Loucy (cell line): ENCODE measurements around the gene GLP2R.

Experiments used
- H2AFZ ChIP-seq: fragments of 200-600 bp; sonication (generic); 2 replicates; pipeline ENCODE4 v1.6.0; 2016; ENCODE audit warnings: antibody characterized with exemption, mild to moderate bottlenecking, low read length, moderate library complexity
- H3F3A ChIP-seq: fragments of 200-600 bp; 2 replicates; pipeline ENCODE4 v1.6.0; 2016; ENCODE audit warnings: antibody characterized with exemption, low read depth, mild to moderate bottlenecking
- H3K27me3 ChIP-seq: fragments of 200-600 bp; sonication (generic); 2 replicates; pipeline ENCODE4 v1.6.1; 2014; ENCODE audit warnings: low read length, mild to moderate bottlenecking; ENCODE audit not compliant: insufficient read depth, poor library complexity, severe bottlenecking
- H3K36me3 ChIP-seq: fragments of 200-600 bp; sonication (generic); 2 replicates; pipeline ENCODE4 v1.6.1; 2016; ENCODE audit warnings: low read length; ENCODE audit not compliant: insufficient read depth
- H3K4me1 ChIP-seq: fragments of 200-600 bp; sonication (generic); 2 replicates; pipeline ENCODE4 v1.5.1; 2014; ENCODE audit warnings: low read length, mild to moderate bottlenecking; ENCODE audit not compliant: insufficient read depth, poor library complexity, severe bottlenecking
- H3K4me2 ChIP-seq: fragments of 200-600 bp; sonication (generic); 2 replicates; pipeline ENCODE4 v1.6.0; 2014; ENCODE audit warnings: antibody characterized with exemption, low read length, low read depth, mild to moderate bottlenecking; ENCODE audit not compliant: poor library complexity, severe bottlenecking
- H3K4me3 ChIP-seq: fragments of 200-600 bp; sonication (generic); 2 replicates; pipeline ENCODE4 v1.5.1; 2014; ENCODE audit warnings: low read length, mild to moderate bottlenecking, mixed read lengths; ENCODE audit not compliant: poor library complexity, severe bottlenecking
- H3K79me2 ChIP-seq: fragments of 200-600 bp; sonication (generic); 2 replicates; pipeline ENCODE4 v1.6.1; 2014; ENCODE audit warnings: low read length; ENCODE audit not compliant: insufficient read depth
- H3K9ac ChIP-seq: fragments of 200-600 bp; sonication (generic); 2 replicates; pipeline ENCODE4 v1.6.0; 2014; ENCODE audit warnings: mild to moderate bottlenecking, low read depth, low read length, moderate library complexity; ENCODE audit not compliant: poor library complexity, severe bottlenecking
- H3K9me2 ChIP-seq: fragments of 200-600 bp; sonication (generic); replicated peaks from 2 replicates; pipeline ENCODE4 v1.6.1; 2016; ENCODE audit warnings: low read depth, low read length, mixed read lengths
- H3K9me3 ChIP-seq: fragments of 200-600 bp; sonication (generic); 2 replicates; pipeline ENCODE4 v1.6.1; 2014; ENCODE audit warnings: mild to moderate bottlenecking, antibody characterized with exemption, low read length, low read depth; ENCODE audit not compliant: insufficient read depth
- H4K20me1 ChIP-seq: fragments of 200-600 bp; sonication (generic); 2 replicates; pipeline ENCODE4 v1.6.0; 2014; ENCODE audit warnings: antibody characterized with exemption, low read length, mild to moderate bottlenecking; ENCODE audit not compliant: insufficient read depth, poor library complexity, severe bottlenecking
- CTCF ChIP-seq: fragments of 200-600 bp; sonication (generic); conservative IDR thresholded peaks from 2 replicates; pipeline ENCODE4 v1.5.1; 2014; ENCODE audit warnings: mild to moderate bottlenecking, antibody characterized with exemption, low read length
- EZH2phosphoT487 ChIP-seq: fragments of 200-600 bp; IDR thresholded peaks from 2 replicates; pipeline ENCODE4 v1.6.1; 2018; ENCODE audit warnings: antibody characterized with exemption, mild to moderate bottlenecking, moderate library complexity, borderline replicate concordance

The GLP2R gene

GRCh38 chr17:9850151-9850550 lies 24.4 kb downstream of the GLP2R start:
- Histone ChIP-seq H2AFZ (no peak overlapping the region), H3K36me3 (no peaks in the 10 kb centered on the region), H3K9me3 (no peaks in the 10 kb centered on the region), H3K4me1 (no peaks in the 10 kb centered on the region), H3K9me2 (no peaks in the 10 kb centered on the region), H3K9ac (no peak overlapping the region), H3K79me2 (no peaks in the 10 kb centered on the region), H4K20me1 (no peaks in the 10 kb centered on the region), H3F3A (no peaks in the 10 kb centered on the region), H3K4me2 (no peak overlapping the region), H3K4me3 (no peak overlapping the region), H3K27me3 (no peaks in the 10 kb centered on the region)
- TF ChIP-seq CTCF: no peak
- no peak for TF ChIP-seq EZH2phosphoT487

GRCh38 chr17:9854255-9854654 lies 28.5 kb downstream of the GLP2R start:
- no peaks in the 10 kb centered on the region for H3K9me2 ChIP-seq
- no peak overlapping the region for H3K4me2 ChIP-seq
- no peak overlapping the region for H3K9ac ChIP-seq
- no peaks in the 10 kb centered on the region for H3K27me3 ChIP-seq
- H3K4me3 ChIP-seq: no peak overlapping the region
- TF ChIP-seq CTCF: no peak
- no peak for TF ChIP-seq EZH2phosphoT487
- H3K9me3 ChIP-seq: no peaks in the 10 kb centered on the region
- H3F3A ChIP-seq: no peaks in the 10 kb centered on the region
- no peak overlapping the region for H2AFZ ChIP-seq
- H3K36me3 ChIP-seq: no peaks in the 10 kb centered on the region
- H3K79me2 ChIP-seq: no peaks in the 10 kb centered on the region
- H3K4me1 ChIP-seq: no peaks in the 10 kb centered on the region
- H4K20me1 ChIP-seq: no peaks in the 10 kb centered on the region

- Histone ChIP-seq H3K4me3 (no peak overlapping the region), H3K9me2 (no peaks in the 10 kb centered on the region), H3K27me3 (no peaks in the 10 kb centered on the region), H3K4me2 (no peak overlapping the region), H3K9me3 (no peaks in the 10 kb centered on the region), H3K79me2 (no peaks in the 10 kb centered on the region), H2AFZ (no peak overlapping the region), H3K36me3 (no peaks in the 10 kb centered on the region), H3K4me1 (no peaks in the 10 kb centered on the region), H4K20me1 (no peaks in the 10 kb centered on the region), H3K9ac (no peak overlapping the region), H3F3A (no peaks in the 10 kb centered on the region)
- TF ChIP-seq EZH2phosphoT487: no peak
- no peak for TF ChIP-seq CTCF
These were observed 29.3 kb downstream of the GLP2R start for GRCh38 chr17:9855036-9855435.
